GM19099 (cell line): Measurements from ENCODE around the gene BTBD9.

ENCODE experiments used
- POLR2A ChIP-seq: IDR thresholded peaks from 3 replicates; pipeline ENCODE4 v1.6.1; 2011; ENCODE audit warnings: low read depth; ENCODE audit not compliant: insufficient read length; ENCODE audit errors: extremely low read depth

Gene BTBD9

DNA sequence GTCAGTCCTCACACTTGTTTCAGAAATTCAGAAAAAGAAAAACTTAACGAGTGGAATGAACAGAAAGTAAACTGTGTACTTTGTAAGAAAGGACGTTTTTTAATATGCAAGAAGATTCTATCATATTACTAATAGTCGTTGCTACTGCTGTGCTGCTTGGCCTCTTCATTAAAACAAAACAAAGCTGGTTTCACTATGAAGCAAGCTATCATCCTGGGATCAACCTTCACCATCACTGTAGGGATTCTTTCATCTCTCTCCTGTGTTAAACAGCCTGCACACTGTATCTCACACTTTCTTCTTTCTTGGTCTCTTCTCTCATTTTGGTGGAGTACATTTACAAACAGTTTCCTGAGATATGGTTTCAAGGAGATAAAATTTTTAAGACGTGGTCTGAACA, 284.2 kb downstream of the BTBD9 start:
- TF ChIP-seq POLR2A: no peak

DNA sequence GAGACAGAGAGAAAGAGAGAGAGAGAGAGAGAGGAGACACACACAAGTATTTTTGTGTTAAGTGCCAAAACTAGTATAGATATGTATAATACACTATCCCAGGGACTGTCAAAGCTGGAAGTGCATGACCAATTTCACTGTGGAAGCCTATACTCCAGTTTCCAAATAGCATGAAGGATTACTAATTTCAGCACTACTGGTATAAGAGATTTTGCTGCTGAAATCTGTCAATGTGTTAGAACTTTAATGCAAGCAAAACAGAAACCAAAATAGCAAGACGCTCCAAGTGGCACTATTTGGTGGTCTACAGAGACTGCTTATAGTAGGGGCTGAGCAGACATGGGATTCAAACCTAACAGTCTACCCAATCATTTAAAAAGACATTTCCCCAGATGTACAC, 284.8 kb downstream of the BTBD9 start:
- no peak for TF ChIP-seq POLR2A

DNA sequence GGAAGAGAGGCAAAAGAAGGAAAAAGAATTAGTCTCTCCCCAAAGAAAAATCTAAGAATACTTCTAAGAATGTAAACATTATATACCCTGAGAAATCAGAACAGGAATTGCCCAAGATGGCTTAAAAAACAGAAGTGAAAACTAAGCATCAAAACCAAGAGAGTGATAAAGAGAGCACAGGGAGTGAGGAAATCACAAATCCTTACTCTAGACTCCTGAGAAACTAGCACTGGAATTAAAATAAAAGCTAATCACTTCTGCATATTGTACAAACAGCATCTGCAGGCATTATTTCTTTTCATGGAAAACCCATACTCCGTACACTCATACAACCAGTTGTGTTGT, 285.7 kb downstream of the BTBD9 start:
- TF ChIP-seq POLR2A: no peak

- no peak for TF ChIP-seq POLR2A
Measured at GRCh38 chr6:38353310-38354036, 286.3 kb downstream of the BTBD9 start.

GRCh38 chr6:38352636-38353035, 287.1 kb downstream of the BTBD9 start:
- TF ChIP-seq POLR2A: no peak

DNA sequence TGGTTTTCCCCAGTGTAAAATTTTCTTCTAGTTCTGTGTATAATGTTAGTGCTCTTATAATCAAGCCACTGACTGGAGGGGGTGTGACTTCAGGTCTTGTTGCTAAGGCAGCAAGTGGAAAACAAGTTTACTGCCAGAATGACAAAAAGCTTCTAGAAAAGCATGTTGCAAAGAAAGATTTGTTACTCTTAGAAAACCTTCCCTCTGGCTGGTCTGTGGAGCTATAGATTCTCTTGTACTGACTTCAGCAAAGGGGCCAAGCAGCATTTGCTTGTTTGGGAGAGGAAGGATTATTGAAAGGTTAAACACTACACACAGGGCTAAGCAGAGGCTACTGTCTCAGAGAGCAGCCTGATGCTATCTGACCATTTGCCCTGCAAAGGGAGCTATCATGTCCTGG, 288.8 kb downstream of the BTBD9 start:
- no peak for TF ChIP-seq POLR2A

GRCh38 chr6:38350220-38350619, 289.5 kb downstream of the BTBD9 start:
- no peak for TF ChIP-seq POLR2A

- no peak for TF ChIP-seq POLR2A
Measured at GRCh38 chr6:38349795-38350194, 289.9 kb downstream of the BTBD9 start.

DNA sequence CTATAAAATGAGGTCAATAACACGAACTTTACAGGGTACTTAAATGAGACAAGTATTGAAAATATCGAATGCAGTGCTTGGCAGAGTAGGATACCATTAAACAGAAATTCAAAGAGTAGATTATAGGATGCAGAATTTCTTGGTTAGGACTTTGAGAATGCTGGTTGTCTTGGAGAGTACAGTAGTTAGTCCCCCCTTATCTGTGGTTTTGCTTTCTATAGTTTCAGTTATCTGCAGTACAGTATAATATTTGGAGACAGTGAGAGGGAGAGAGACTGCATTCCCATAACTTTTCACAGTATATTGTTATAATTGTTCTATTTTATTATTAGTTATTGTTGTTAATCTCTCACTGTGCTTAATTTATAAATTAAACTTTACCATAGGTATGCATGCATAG, 290.5 kb downstream of the BTBD9 start:
- no peak for TF ChIP-seq POLR2A

GRCh38 chr6:38348371-38348770, 291.4 kb downstream of the BTBD9 start:
- no peak for TF ChIP-seq POLR2A

DNA sequence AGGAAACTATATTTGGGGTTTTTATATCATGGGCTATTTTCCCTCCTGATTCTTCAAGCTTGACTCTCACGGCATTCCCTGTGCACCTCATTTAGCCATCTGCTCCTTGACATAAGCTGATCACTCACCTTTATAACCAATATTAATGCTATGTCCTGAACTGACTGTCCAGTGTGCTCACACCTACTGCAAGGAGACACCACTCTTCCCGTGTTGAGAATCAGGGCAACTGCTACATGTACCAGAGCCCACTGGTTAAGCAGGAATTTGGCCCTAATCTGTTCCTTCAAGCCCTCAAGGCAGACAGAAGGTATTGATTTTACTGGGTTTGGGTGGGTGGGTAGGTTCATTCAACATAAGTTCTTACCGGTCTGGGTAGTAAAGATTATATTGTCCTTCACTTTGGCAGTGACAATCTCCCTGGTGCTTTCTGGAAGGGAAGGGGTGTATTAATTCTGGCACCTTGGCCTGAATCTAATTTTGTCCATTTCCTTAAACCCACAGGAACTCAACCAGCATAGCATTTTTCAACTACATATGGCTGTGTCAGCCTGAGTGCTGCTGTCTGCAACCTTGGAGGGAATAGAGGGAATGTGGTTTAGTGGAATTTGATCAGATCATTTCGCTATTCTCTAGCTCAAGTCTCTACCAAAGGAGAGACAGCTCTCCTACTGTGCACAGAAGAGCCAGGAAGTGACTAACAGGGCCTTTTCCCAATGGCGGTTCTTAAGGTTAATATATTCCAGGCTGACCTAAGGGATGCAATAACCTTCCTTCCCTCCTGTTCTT, 293.2 kb downstream of the BTBD9 start:
- TF ChIP-seq POLR2A: no peak

DNA sequence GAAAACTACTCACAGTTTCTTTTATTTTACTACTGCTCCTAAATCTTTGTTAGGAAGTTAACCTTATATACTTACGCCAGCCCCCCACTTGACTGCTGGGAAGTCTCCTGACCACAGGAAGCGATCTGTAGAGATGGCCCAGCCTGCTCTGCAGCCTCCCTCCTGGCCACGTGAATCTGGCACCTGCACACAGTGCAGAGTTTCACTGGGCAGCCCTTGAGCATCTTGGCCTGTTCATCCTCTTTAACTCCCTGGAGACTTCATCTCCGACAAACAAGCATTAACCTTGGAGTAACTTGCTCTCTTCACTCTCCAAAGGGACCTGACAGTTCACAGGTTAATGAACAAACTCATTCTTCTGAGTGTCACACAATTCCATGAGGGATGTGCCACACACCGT, 294.1 kb downstream of the BTBD9 start:
- TF ChIP-seq POLR2A: no peak

- no peak for TF ChIP-seq POLR2A
Measured at GRCh38 chr6:38341496-38341895, 298.2 kb downstream of the BTBD9 start.

DNA sequence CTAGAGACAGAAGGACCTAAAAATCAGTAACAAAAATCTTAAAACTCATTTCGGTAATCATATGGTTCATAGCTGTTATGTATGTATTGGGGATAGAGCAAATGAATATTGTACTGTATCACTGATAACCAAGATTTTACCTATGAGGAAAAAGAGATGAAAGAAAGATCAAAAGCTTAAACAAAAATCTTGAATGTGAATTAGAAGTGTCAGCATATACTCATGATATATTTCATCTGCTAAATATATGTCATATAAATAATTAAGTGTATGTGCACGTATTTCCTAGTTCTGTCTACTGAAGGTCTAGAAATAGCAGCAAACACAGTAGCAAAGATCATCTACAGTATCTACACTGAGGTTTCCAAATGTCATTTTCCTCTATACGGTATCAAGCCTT, 299.8 kb downstream of the BTBD9 start:
- TF ChIP-seq POLR2A: no peak

GRCh38 chr6:38337819-38338465, 301.8 kb downstream of the BTBD9 start:
- TF ChIP-seq POLR2A: no peak

DNA sequence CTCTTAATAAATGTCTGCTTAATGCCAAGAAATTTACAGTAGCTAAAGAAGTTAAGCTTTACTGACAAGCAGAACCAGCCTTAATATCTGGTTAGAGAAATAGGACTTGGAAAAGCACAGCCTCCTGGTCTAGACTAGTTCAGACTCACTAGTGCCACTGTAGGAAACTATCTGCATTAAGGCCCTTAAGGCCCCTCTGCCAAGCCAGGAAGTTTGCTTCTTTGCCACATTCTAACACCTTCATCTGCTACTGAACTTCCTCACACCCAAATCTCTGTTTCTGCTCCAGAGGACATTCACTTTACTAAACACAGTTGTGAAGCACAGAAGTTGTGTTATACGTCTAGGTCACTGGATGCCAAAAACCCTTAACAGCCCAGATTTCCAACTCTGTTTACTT, 302.8 kb downstream of the BTBD9 start:
- no peak for TF ChIP-seq POLR2A
